IPS-20b (cell line): ENCODE results near the gene MERTK.
"Not testable (repeated sequence)": the region's sequence is repeated elsewhere in the genome, so short reads cannot be mapped to it uniquely, and the experiment has no call there.

Source experiments
- H3K27ac ChIP-seq: one replicate; pipeline ENCODE4 v1.5.1; 2013; ENCODE audit warnings: low read length
- H3K27me3 ChIP-seq: 2 replicates; pipeline ENCODE4 v1.6.1; 2013; ENCODE audit warnings: mild to moderate bottlenecking, low read length, inconsistent platforms; ENCODE audit not compliant: insufficient read depth
- H3K36me3 ChIP-seq: 2 replicates; pipeline ENCODE4 v1.6.1; 2013; ENCODE audit warnings: low read depth, mild to moderate bottlenecking, inconsistent platforms, low read length, moderate library complexity; ENCODE audit not compliant: insufficient read depth
- H3K4me1 ChIP-seq: 2 replicates; pipeline ENCODE4 v1.6.1; 2013; ENCODE audit warnings: mild to moderate bottlenecking, control low read depth, inconsistent platforms, low read length, moderate library complexity; ENCODE audit not compliant: insufficient read depth
- H3K4me3 ChIP-seq: 2 replicates; pipeline ENCODE4 v1.5.1; 2013; ENCODE audit warnings: mild to moderate bottlenecking, low read length, inconsistent platforms
- H3K9ac ChIP-seq: 2 replicates; pipeline ENCODE4 v1.6.1; 2013; ENCODE audit warnings: low read depth, mild to moderate bottlenecking, inconsistent platforms, low read length, moderate library complexity
- H3K9me3 ChIP-seq: 2 replicates; pipeline ENCODE4 v1.6.1; 2013; ENCODE audit warnings: mild to moderate bottlenecking, low read depth, low read length, inconsistent platforms; ENCODE audit not compliant: insufficient read depth

The MERTK gene

DNA sequence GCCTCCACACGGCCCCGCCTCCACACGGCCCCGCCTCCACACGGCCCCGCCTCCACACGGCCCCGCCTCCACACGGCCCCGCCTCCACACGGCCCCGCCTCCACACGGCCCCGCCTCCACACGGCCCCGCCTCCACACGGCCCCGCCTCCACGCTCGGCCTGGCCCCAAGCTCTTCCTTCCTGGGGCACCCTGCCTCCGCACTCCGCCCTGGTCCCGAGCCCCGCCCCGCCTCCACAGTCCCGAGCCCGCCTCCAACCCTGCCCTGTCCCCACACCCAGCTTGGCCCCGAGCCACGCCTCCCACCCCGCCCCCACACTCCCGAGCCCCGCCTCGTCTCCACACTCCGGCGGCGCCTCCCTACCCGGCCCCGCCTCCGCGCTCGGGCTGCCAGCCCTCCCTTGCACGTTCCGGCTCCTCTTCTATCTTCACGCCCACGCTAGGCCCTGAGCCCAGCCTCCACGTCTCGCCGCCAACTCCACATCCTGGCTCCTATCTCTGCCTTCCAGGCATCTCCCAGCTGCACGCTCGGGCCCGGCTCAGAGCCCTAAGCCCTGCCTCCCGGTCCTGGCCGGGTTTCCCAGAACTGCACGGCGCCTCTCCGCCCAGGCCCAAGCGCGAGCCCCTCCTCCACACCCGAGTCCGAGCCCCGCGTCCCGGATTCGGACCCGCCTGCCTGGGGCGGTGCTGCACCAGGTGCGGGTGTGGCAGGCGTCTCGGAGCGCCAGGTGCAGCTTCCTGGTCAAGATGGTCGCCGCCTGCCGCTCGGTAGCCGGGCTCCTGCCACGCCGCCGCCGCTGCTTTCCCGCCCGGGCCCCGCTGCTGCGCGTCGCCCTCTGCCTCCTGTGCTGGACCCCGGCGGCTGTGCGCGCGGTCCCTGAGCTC lies 156.7 kb downstream of the MERTK start, which contains the start of gene TMEM87B:
TMEM87B (plus strand) TSS at position 423 of the 883 bp plus-strand sequence; CDS start at position 746, 323 bp downstream.
- Histone ChIP-seq H3K27ac (no peak within 1 kb of the TSS), H3K9ac (peak within 1 kb of the TSS; percentile 79), H3K9me3 (no peaks in the 10 kb centered on the region), H3K27me3 (no peaks in the 10 kb centered on the region; the same call in 1 of the 2 replicates), H3K4me3 (peak within 1 kb of the TSS; percentile 81), H3K36me3 (no peaks in the 10 kb centered on the region), H3K4me1 (peaks cover 12% of the 10 kb centered on the region)

DNA sequence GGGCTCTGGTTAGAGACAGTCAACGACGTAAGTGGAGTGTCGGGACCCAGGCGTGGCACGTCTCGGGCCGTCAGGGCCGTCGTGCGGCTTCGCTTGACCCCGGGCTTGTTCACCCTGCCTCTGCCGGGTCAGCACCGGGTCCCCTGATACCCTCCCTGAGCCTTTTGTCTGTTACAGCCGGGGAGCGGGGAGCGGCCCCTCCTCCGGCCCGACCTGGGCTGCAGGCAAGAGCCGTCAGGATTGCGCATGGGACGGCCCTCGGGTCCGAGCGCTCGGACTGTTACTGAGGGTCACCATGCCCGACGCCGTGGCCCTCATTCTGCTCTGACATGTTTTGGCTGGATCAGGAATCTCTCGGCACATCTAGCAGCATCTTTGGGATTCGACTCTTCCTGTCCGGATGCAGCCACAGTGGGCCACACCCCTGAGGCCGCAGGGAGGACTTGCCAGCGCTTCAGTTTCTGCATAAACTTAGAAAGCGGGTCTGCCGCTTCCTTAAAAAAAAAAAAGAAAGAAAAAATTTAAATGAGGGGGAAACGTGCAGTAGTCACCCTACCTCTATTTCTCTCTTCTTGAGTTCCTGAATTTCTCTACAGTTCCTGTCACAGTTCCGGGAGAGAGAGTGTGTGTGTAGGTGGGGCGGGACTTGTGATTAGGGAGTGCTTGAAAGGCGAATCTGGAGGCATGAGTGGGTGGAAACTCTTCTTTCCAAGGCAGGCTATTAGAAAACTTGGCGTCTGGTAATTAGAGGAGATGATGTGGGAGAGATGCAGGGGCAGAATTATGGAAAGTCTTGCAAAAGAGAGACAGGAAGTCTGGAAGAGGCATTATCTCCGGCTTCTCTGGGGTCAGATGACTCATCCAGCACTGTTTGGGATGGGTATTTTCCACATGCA lies 157.6 kb downstream of the MERTK start:
- Histone ChIP-seq H3K4me3 (peak overlapping the region; percentile 81), H3K27ac (no peak overlapping the region), H3K4me1 (peaks cover 12% of the 10 kb centered on the region), H3K9ac (peak overlapping the region; percentile 79), H3K36me3 (no peaks in the 10 kb centered on the region), H3K27me3 (no peaks in the 10 kb centered on the region; the same call in 1 of the 2 replicates), H3K9me3 (no peaks in the 10 kb centered on the region)

- peaks cover 2% of the 10 kb centered on the region; the same call in 1 of the 2 replicates for H3K36me3 ChIP-seq
- H3K4me1 ChIP-seq, result peaks cover 12% of the 10 kb centered on the region
- H3K27ac ChIP-seq, result no peak overlapping the region
- peak overlapping the region; percentile 81 for H3K4me3 ChIP-seq
- no peaks in the 10 kb centered on the region for H3K9me3 ChIP-seq
- no peaks in the 10 kb centered on the region; the same call in 1 of the 2 replicates for H3K27me3 ChIP-seq
- H3K9ac ChIP-seq, result peak overlapping the region; percentile 79; the same call in 1 of the 2 replicates
These were observed 158.2 kb downstream of the MERTK start for GRCh38 chr2:112056626-112056987.

GRCh38 chr2:112059671-112060070 lies 161.3 kb downstream of the MERTK start:
- H3K27ac ChIP-seq, result no peak overlapping the region

GRCh38 chr2:112061299-112061698 lies 162.9 kb downstream of the MERTK start:
- Histone ChIP-seq H3K36me3 (peaks cover 19% of the 10 kb centered on the region), H3K4me1 (peaks cover 8% of the 10 kb centered on the region; the same call in 1 of the 2 replicates), H3K9ac (no peak overlapping the region), H3K27ac (no peak overlapping the region), H3K4me3 (no peak overlapping the region), H3K9me3 (no peaks in the 10 kb centered on the region), H3K27me3 (no peaks in the 10 kb centered on the region; the same call in 1 of the 2 replicates)

More at GRCh38 chr2:112059671-112060070, 161.3 kb downstream of the MERTK start:
- Histone ChIP-seq H3K9me3 (no peaks in the 10 kb centered on the region), H3K4me1 (peaks cover 8% of the 10 kb centered on the region; the same call in 1 of the 2 replicates), H3K27me3 (no peaks in the 10 kb centered on the region; the same call in 1 of the 2 replicates), H3K4me3 (no peak overlapping the region), H3K36me3 (peaks cover 19% of the 10 kb centered on the region), H3K9ac (no peak overlapping the region)

DNA sequence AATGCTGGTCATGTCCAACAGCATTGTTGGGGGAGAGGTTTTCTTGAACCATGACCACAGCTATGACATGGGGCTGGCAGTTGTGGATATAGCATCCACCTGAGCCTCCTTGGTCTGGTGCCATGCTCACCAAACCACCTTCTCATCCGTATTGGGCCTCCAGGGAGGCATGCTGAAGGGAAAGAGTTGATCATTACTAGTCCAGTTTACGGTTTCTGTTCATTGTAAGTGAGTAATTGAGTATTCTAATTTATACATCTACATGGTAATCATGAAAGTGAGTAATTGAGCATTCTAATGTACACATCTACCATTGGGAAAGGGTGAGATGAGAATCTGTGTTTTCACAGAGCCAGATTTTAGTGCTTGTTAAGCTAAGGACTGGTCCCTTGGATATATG lies 163.4 kb downstream of the MERTK start:
- H3K9ac ChIP-seq, result no peak overlapping the region
- peaks cover 19% of the 10 kb centered on the region for H3K36me3 ChIP-seq

DNA sequence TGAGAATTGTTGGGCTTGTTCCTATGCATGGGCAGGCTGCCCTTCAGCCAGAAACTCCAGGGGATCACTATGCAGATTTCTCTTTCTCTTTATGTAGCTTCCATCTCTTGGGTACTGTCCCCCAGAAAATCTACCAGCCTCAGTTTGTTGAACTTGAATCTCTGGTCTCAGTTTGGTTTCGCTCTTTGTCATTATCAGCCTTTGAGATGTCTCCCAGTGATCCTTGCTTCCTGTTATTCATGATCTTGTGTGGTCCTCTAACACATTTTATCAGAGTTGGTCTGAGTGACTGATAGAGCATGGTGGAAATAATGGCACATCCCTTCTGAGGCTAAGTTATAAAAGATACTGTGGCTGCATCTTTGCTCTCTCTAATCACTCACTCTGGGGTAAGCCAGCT lies 164.5 kb downstream of the MERTK start:
- Histone ChIP-seq H3K9ac (no peak overlapping the region), H3K9me3 (no peaks in the 10 kb centered on the region), H3K4me1 (no peaks in the 10 kb centered on the region), H3K4me3 (no peak overlapping the region), H3K36me3 (peaks cover 23% of the 10 kb centered on the region), H3K27ac (no peak overlapping the region), H3K27me3 (no peaks in the 10 kb centered on the region)

More for the DNA sequence above, 163.4 kb downstream of the MERTK start:
- peaks cover 3% of the 10 kb centered on the region; the same call in 1 of the 2 replicates for H3K4me1 ChIP-seq
- no peaks in the 10 kb centered on the region; the same call in 1 of the 2 replicates for H3K27me3 ChIP-seq
- H3K9me3 ChIP-seq, result no peaks in the 10 kb centered on the region
- H3K27ac ChIP-seq, result no peak overlapping the region
- H3K4me3 ChIP-seq, result no peak overlapping the region

GRCh38 chr2:112065486-112065885 lies 167.1 kb downstream of the MERTK start:
- Histone ChIP-seq H3K4me1 (no peaks in the 10 kb centered on the region), H3K36me3 (peaks cover 28% of the 10 kb centered on the region), H3K9ac (no peak overlapping the region), H3K9me3 (no peaks in the 10 kb centered on the region), H3K27ac (no peak overlapping the region), H3K27me3 (no peaks in the 10 kb centered on the region), H3K4me3 (no peak overlapping the region)

GRCh38 chr2:112065966-112066365 lies 167.6 kb downstream of the MERTK start:
- Histone ChIP-seq H3K4me3 (no peak overlapping the region), H3K9ac (no peak overlapping the region), H3K4me1 (no peaks in the 10 kb centered on the region), H3K9me3 (no peaks in the 10 kb centered on the region), H3K36me3 (peaks cover 28% of the 10 kb centered on the region), H3K27me3 (no peaks in the 10 kb centered on the region), H3K27ac (no peak overlapping the region)

DNA sequence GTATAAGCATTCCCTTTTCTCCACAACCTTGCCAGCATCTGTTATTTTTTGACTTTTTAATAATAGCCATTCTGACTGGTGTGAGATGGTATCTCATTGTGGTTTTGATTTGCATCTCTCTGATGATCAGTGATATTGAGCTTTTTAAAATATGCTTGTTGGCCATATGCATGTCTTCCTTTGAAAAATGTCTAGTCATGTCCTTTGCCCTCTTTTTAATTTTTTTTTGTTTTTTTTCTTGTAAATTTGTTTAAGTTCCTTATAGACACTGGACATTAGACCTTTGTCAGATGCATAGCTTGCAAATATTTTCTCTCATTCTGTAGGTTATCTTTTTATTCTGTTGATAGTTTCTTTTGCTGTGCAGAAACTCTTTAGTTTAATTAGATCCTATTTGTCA lies 171.4 kb downstream of the MERTK start:
- H3K9me3 ChIP-seq, H3K9ac ChIP-seq, H3K4me3 ChIP-seq, H3K27ac ChIP-seq, H3K27me3 ChIP-seq, H3K4me1 ChIP-seq: not testable (repeated sequence)
- H3K36me3 ChIP-seq, result peaks cover 13% of the 10 kb centered on the region; the same call in 1 of the 2 replicates

DNA sequence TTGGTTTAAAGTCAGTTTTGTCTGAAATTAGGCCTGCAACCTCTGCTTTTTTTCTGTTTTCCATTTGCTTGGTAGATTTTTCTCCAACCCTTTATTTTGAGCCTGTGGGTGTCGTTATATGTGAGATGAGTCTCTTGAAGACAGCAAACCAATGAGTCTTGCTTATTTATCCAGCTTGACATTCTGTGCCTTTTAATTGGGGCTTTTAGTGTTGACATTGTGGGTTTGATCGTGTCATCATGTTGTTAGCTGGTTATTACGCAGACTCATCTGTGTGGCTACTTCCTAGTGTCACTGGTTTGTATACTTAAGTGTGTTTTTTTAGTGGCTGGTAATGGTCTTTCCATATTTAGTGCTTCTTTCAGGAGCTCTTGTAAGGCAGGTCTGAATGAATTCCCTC lies 175.5 kb downstream of the MERTK start:
- Histone ChIP-seq H3K4me1 (no peaks in the 10 kb centered on the region), H3K9ac (no peak overlapping the region), H3K4me3 (no peak overlapping the region), H3K27me3 (no peaks in the 10 kb centered on the region), H3K36me3 (peaks cover 10% of the 10 kb centered on the region; the same call in 1 of the 2 replicates), H3K27ac (no peak overlapping the region), H3K9me3 (no peaks in the 10 kb centered on the region)
